Neuronal stem cell (in vitro differentiated cells): ENCODE data around the gene SPRR1B. TPM values are rescaled to one million over a fixed set of nuclear protein-coding genes. Genes with fewer than 3 reads are reported as not detected.

ENCODE experiments used
- DNase-seq: peaks from one replicate; pipeline ENCODE4 v3.0.0-alpha.2; 2013; ENCODE audit warnings: low spot score
- H2AFZ ChIP-seq: one replicate; pipeline ENCODE4 v1.6.1; 2013; ENCODE audit warnings: mild to moderate bottlenecking, low read length, inconsistent platforms
- H2AK5ac ChIP-seq: 2 replicates; pipeline ENCODE4 v1.6.1; 2013; ENCODE audit warnings: low read depth, mild to moderate bottlenecking, inconsistent platforms, low read length, moderate library complexity, mixed read lengths
- H2BK120ac ChIP-seq: 2 replicates; pipeline ENCODE4 v1.6.1; 2013; ENCODE audit warnings: low read depth, mild to moderate bottlenecking, inconsistent platforms, low read length, moderate library complexity, mixed read lengths
- H2BK12ac ChIP-seq: one replicate; pipeline ENCODE4 v1.6.1; 2013; ENCODE audit warnings: low read length, inconsistent platforms
- H2BK15ac ChIP-seq: 2 replicates; pipeline ENCODE4 v1.6.1; 2013; ENCODE audit warnings: mild to moderate bottlenecking, low read length, inconsistent platforms, mixed read lengths
- H2BK5ac ChIP-seq: one replicate; pipeline ENCODE4 v1.6.1; 2013; ENCODE audit warnings: inconsistent platforms, mild to moderate bottlenecking, low read length, moderate library complexity
- H3K14ac ChIP-seq: one replicate; pipeline ENCODE4 v1.6.1; 2013; ENCODE audit warnings: low read length, inconsistent platforms
- H3K18ac ChIP-seq: 2 replicates; pipeline ENCODE4 v1.6.1; 2013; ENCODE audit warnings: low read length, inconsistent platforms
- H3K23ac ChIP-seq: 2 replicates; pipeline ENCODE4 v1.6.1; 2013; ENCODE audit warnings: low read depth, mild to moderate bottlenecking, mixed read lengths, low read length, inconsistent platforms; ENCODE audit not compliant: poor library complexity
- H3K27ac ChIP-seq: replicated peaks from 3 replicates; pipeline ENCODE4 v1.5.1; 2013; ENCODE audit warnings: low read length, inconsistent platforms
- H3K27me3 ChIP-seq, 3 experiments: 2 replicates each; pipeline ENCODE4 v1.6.1; 2013; ENCODE audit warnings: low read length in 3 of 3, mild to moderate bottlenecking in 2 of 3, inconsistent platforms in 1 of 3, low read depth in 1 of 3, mixed read lengths in 1 of 3, moderate library complexity in 1 of 3; ENCODE audit not compliant: control insufficient read depth in 3 of 3, insufficient read depth in 3 of 3
- H3K36me3 ChIP-seq, 2 donors: replicated peaks in 1 of 2; 2 replicates each; pipeline ENCODE4 v1.6.1; 2013; ENCODE audit warnings: low read length in 2 of 2; ENCODE audit not compliant: control insufficient read depth in 2 of 2, insufficient read depth in 2 of 2
- H3K4ac ChIP-seq: 2 replicates; pipeline ENCODE4 v1.6.1; 2013; ENCODE audit warnings: inconsistent platforms, mild to moderate bottlenecking, low read length, moderate library complexity
- H3K4me1 ChIP-seq, 2 donors: 1 replicate in 1 of 2; 2 replicates in 1 of 2; pipeline ENCODE4 v1.6.1; 2013; ENCODE audit warnings: low read length in 2 of 2, low read depth in 1 of 2; ENCODE audit not compliant: control insufficient read depth in 2 of 2, insufficient read depth in 1 of 2
- H3K4me2 ChIP-seq: one replicate; pipeline ENCODE4 v1.6.1; 2013; ENCODE audit warnings: mild to moderate bottlenecking, low read length, inconsistent platforms; ENCODE audit not compliant: insufficient read depth, poor library complexity, severe bottlenecking
- H3K4me3 ChIP-seq, 2 donors: 2 replicates each; pipeline ENCODE4 v1.5.1; 2013; ENCODE audit warnings: low read length in 2 of 2, mild to moderate bottlenecking in 2 of 2, inconsistent platforms in 1 of 2, moderate library complexity in 1 of 2
- H3K79me1 ChIP-seq: one replicate; pipeline ENCODE4 v1.6.1; 2013; ENCODE audit warnings: low read depth, mild to moderate bottlenecking, inconsistent platforms, low read length, moderate library complexity
- H3K9ac ChIP-seq: one replicate; pipeline ENCODE4 v1.6.1; 2013; ENCODE audit warnings: mild to moderate bottlenecking, low read depth, low read length, inconsistent platforms; ENCODE audit not compliant: poor library complexity
- H3K9me3 ChIP-seq, 2 donors: replicated peaks in 1 of 2; 2 replicates each; pipeline versions ENCODE3 to v1.6.1; 2013; ENCODE audit warnings: low read length in 2 of 2, mild to moderate bottlenecking in 2 of 2, inconsistent platforms in 1 of 2, low read depth in 1 of 2, mixed read lengths in 1 of 2, moderate library complexity in 1 of 2; ENCODE audit not compliant: control insufficient read depth in 2 of 2, insufficient read depth in 1 of 2
- H4K8ac ChIP-seq: one replicate; pipeline ENCODE4 v1.6.1; 2013; ENCODE audit warnings: low read depth, mild to moderate bottlenecking, inconsistent platforms, low read length, moderate library complexity
- H4K91ac ChIP-seq: one replicate; pipeline ENCODE4 v1.6.1; 2013; ENCODE audit warnings: low read length, low read depth, mild to moderate bottlenecking, inconsistent platforms; ENCODE audit not compliant: poor library complexity
- WGBS, 2 donors: extraction: QIAGEN DNeasy Blood & Tissue Kit; methylation state at CpG; one replicate each; pipeline ENCODE4 v1.1.7; 2013; ENCODE audit warnings: missing lambda C conversion rate in 2 of 2, mixed read lengths in 1 of 2; ENCODE audit not compliant: insufficient read length in 2 of 2, insufficient replicate concordance in 1 of 2; ENCODE audit errors: extremely low coverage in 2 of 2; 5-methylcytosine and 5-hydroxymethylcytosine counted together
- small RNA-seq: library from polyadenylated mRNA; stranded (forward); fragments of <200 nt; extraction: miRNeasy Mini kit (QIAGEN cat#:217004); gene quantifications from one replicate; pipeline ENCODE3, GENCODE V24; 2013; ENCODE audit not compliant: insufficient read depth

SPRR1B gene

GRCh38 chr1:153081736-153082135 is 50.7 kb downstream of the SPRR1B start:
- no peak for DNase-seq
- H3K4me3 ChIP-seq = no peak overlapping the region
- H3K27me3 ChIP-seq = no peaks in the 10 kb centered on the region
- no peak overlapping the region for H2AFZ ChIP-seq
- H3K9me3 ChIP-seq = no peaks in the 10 kb centered on the region
- H3K23ac ChIP-seq = no peak overlapping the region
- no peak overlapping the region for H2BK12ac ChIP-seq
- H3K79me1 ChIP-seq = no peaks in the 10 kb centered on the region
- H3K4me2 ChIP-seq = no peak overlapping the region
- H3K9ac ChIP-seq = no peak overlapping the region
- no peak overlapping the region for H2BK120ac ChIP-seq
- H3K14ac ChIP-seq = no peak overlapping the region
- no peak overlapping the region for H3K27ac ChIP-seq
- H4K91ac ChIP-seq = no peak overlapping the region
- no peak overlapping the region for H2AK5ac ChIP-seq
- no peaks in the 10 kb centered on the region for H3K4me1 ChIP-seq
- no peak overlapping the region for H2BK5ac ChIP-seq
- no peak overlapping the region for H2BK15ac ChIP-seq
- no CpG with 5 or more reads among the region's 3 CpGs for WGBS, 2 donors
- no peaks in the 10 kb centered on the region for H3K36me3 ChIP-seq
- H3K18ac ChIP-seq = no peak overlapping the region
- H3K4ac ChIP-seq = no peak overlapping the region
- H4K8ac ChIP-seq = no peak overlapping the region

Small RNA genes lying within 50 kb of the gene (small RNA-seq; reads per million reads assigned to genes)
- gene AL356867.1 (not detected), gene RF00322 (not detected), gene SPRR1A (not detected)
